ENCODE data around the gene GADL1.

GADL1 gene

DNA sequence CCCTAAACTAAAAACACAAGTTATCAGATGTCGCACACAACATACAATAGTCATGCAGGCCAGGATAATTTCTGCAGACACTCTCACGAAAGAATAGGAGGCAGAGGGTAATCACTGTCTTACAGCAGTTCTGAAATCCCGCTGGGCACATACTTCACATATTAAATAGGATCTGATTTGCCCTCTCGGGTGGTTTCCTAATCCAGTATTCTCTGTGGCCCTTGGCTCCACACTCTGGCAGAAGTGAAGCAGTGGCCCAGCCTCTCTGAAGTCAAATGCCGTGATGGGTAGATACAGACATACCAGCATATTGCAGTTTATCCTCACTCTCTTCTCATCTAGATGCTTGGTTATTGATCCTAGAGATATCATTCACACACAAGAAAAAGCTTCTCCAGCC is 19.0 kb downstream of the GADL1 start:
- no peak for DNase-seq (ENCODE audit: low read depth)

- DNase-seq (ENCODE audit: low read depth), result no peak
Observed at GRCh38 chr3:30873671-30874070, 20.8 kb downstream of the GADL1 start.

- DNase-seq (ENCODE audit: low read depth), result no peak
Observed at GRCh38 chr3:30872879-30873278, 21.6 kb downstream of the GADL1 start.

DNA sequence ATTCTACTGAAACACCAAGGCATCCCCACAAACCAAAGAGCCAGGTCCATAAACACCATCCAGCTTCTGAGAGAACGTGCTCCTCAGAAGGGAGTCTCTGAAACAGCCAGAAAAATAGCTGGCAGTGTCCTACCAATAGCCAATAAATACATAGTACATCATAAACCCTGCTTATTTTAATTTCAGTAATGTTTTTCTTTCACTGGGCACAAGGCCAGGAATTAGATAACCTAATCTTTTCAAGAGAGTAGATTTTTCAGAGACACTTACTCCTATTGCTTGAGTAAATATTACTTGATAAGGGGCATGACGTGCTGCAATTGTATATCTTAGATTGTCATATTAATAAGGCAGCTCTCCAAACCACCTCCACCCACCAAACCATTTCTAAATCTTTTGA is 22.7 kb downstream of the GADL1 start:
- no peak for DNase-seq (ENCODE audit: low read depth)

DNA sequence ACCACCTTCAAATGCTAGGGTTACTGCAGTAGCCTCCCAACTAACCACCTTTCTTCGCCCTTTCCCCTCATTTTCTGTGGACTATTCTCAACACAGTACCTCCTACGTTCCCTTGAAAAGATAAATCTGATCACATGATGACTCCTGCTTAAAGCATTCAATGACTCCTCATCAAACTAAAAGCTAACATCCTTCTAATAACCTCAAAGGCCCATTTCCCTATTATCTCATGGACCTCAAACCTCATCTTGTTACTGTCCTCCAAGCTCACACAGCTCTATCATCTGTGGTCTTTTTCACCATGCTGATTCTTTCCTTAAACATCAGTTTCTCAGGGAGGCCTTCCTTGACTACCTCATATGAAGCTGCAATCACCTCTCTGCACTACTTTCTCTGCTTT is 29.6 kb downstream of the GADL1 start:
- DNase-seq (ENCODE audit: low read depth), result no peak

DNA sequence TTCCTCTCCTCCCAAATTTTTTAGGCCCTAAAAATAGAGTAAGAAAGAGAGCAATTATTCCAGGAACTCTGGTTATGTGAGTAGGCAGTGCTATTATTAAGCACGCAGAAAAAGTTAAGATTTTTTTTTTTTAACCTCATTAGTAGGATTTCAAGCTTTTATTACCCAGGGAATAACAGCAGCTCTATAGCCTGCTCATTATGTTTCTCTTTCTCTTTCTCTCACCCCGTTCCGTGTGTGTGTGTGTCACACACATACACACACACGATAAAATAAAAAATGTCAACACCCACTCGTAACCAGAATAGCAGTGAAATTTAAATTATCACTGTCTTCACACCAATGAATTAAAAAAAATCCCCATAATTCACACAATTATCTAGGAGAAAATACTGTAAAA is 30.3 kb downstream of the GADL1 start:
- no peak for DNase-seq (ENCODE audit: low read depth)

GRCh38 chr3:30862004-30862403 is 32.5 kb downstream of the GADL1 start:
- no peak for DNase-seq (ENCODE audit: low read depth)

DNA sequence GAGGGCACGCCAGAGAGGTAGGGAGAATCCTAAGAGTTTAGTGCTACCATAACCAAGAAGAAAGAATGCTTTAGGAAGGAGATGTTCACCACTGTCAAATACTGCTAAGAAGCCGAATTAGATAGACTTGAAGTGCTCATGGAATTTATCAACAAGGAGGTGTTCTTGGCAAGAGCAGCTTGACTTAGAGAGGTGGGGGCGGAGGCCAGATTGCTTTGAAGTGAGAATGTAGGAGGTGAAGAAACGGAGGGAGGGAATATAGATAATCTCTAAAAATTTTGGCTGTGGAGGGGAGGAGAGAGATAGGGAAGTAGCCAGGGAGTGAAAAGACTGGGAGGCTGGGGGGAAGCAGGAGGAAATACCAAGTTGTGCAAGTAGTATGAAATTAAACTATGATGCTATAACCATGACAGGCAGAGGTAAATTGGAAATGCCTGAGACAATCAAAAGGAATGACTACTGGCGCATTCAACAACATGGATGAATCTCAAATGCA is 35.5 kb downstream of the GADL1 start:
- DNase-seq (ENCODE audit: low read depth), result no peak

DNA sequence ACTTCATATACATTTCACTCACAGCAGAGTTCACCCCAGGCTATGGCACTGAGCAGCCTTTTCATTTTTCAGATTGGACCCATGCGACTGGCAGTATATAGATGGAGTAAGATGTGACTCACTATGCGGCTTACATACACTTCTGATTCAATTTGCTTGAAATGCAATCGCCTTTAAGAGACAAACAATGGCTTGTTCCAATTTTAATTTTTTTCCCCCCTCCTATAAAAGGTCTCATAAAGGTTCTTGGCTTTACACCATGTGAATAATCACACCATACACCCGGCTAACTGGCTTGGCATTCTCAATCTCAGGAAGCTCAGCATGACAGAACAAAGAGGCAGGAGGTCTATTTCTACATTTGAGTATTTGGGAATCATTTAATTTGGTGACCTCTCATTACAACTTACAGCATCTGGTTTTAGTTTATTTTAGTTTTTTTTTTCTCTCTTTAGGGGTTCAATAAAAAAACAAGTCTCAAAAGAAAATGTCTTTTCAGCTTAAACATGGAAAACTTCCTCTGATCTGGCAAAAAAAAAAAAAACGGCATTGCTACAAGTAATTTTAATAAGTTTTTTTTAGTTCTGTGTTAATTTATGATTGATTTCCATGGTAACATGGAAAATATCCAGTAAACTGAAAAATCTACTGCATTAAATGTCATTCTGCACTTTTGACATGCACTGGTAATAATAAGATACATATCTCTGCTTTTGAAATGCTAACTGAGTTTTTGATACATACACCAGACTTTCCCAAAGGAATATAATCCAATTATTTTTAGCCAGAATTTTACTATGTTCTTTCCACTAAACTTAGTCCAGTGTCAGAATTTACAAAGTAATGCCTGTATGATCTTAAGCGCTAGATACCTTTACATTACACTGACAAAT is 38.8 kb downstream of the GADL1 start:
- no peak for DNase-seq (ENCODE audit: low read depth)

DNA sequence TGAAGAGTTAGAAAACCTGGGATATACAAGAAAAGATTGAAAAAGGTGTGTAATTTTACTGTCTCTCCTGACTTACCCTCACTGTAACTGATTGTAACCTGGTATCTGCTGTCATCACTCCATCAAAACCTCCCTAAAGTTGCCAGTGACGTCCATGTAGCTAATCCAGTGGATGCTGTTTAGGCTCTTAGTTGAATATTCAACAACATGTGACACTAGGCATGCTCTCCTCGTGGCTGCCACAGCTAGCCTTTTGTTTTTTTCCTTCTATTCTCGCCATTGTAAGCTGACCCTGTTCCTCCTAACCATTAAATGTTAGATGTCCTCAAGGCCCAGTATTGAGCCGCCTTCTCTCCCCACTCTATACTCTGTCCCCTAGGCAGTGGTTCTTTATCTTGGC is 41.6 kb downstream of the GADL1 start:
- DNase-seq (ENCODE audit: low read depth), result no peak

- no peak for DNase-seq (ENCODE audit: low read depth)
Observed at GRCh38 chr3:30848087-30848779, 46.2 kb downstream of the GADL1 start.

- no peak for DNase-seq (ENCODE audit: low read depth)
Observed at GRCh38 chr3:30847592-30847991, 46.9 kb downstream of the GADL1 start.

- no peak for DNase-seq (ENCODE audit: low read depth)
Observed at GRCh38 chr3:30845606-30846005, 48.9 kb downstream of the GADL1 start.

DNA sequence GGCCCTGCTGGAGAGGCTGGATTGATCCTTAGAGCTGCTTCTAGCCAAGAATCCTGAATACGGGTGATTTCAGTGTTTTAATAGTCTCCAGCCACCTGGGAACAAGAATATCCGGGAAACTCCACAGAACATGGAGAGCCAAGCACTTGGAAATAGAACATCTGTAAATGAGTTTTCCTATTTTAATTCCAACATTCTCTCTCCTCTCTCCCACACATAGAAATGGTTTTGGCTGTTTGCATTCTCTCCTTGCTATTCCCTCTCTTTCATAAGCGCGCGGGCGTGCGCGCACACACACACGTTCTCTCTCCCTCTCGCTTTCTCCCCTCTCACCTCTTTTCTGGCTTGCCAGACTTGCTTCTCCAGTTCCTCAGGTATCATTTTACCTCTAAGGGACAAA is 50.6 kb downstream of the GADL1 start:
- DNase-seq (ENCODE audit: low read depth), result no peak

DNA sequence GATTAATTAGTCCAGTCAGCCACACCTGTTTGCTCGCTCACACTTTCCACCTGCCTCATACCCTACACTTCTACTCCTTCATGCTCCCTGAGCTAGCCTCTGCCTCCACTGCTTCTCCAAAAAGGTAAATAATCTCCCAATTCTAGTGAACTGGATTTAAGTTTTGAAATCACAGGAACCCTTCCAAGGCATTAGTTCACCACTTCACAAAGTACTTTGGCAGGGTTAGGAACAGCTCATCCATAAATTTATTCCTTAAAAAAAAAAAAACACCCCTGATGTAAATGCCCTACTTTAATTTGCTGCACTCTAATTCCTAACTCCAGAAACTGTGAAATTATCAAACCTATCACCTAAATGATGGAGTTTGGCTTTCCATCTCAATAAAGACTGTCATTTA is 58.3 kb downstream of the GADL1 start:
- no peak for DNase-seq (ENCODE audit: low read depth)

DNA sequence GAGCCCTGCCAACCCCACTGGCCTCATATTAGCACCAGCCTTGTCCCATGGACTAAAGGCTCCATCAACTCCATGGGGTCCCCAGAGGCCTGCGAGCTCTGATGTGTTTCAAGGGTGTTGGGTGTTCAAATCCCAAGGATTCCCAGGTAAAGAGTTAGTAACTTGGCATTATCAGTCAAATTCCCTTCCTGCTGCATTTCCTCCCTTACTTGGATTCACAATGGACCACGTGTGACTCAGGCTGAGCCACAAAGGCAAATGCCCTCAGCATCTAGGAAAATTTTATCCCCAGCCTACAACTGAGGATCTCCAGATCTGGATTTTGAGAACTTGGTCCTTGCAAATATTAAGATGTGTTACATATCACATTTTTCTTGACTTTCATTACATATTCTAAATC is 58.8 kb downstream of the GADL1 start:
- no peak for DNase-seq (ENCODE audit: low read depth)

- DNase-seq (ENCODE audit: low read depth), result no peak
Observed at GRCh38 chr3:30832961-30833575, 61.4 kb downstream of the GADL1 start.

GRCh38 chr3:30827080-30827479 is 67.4 kb downstream of the GADL1 start:
- no peak for DNase-seq (ENCODE audit: low read depth)

DNA sequence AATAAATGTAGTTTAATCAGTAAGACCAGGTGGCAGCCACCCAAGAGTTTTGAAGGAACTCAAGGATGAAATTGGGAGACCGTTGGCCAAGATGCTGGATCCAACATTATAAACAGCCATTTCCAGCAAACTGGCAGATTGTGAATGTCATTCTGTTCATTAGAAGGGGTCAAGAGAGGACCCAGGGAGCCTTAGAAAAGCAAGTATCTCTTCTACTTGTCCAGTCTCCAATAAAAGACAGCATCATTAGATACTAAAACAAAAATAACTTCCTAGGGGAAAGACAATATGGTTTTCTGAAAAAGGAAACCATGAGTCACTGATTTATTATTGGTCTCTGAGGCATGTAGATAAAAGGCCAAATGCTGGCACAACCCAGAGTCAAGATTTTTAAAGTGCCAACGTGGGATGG is 67.9 kb downstream of the GADL1 start:
- DNase-seq (ENCODE audit: low read depth), result no peak

DNA sequence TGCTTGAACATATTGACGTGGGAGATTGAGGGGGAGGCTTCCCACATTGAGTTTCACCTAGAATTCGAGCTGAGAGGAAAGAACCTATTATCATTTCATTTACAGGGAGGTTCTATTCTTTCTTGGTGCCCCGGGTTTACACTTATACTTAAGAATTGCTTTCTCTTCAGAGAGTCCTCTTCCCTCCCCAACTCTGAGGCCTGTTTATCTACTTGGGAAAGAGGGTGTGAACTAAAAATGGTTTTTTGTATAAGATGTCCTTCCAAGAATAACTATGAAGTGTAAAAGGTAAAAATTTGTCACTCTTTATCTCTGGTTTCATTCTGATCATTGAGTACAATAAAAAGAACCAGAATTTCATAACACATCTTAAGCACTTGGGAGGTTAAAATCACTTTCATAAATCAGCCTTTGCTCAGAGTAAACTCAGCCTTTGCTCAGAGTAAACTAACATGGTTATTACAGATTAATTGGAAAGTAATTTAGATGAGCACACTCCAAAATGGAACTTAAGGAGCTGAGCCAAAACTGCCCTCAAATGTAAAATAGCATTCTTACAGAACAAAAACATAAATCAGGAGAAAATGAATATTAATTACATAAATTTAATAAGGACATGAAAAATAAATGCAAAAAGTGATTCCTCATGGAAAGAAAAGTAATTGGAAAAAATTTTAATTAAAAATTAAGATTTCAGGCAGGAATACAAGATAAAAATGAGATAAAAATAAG is 75.2 kb downstream of the GADL1 start:
- DNase-seq (ENCODE audit: low read depth), result no peak

DNA sequence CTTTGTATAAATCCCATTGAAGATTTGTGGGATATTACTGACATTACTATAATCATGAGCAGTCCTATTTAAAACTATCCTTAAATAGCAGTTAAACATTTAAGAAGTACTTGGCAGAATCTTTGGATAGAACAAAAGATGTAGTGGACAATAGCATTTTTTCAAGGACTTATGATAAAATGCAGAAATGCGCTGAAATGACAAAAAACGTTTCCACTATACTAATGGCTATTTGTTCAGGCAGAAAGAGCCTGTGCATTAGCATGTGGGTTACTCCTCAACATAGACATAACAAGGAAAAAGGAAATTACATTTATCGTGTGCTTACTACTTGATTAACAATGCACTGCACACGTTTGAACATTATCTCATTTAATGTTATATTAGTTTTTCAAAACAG is 80.7 kb downstream of the GADL1 start:
- no peak for DNase-seq (ENCODE audit: low read depth)

DNA sequence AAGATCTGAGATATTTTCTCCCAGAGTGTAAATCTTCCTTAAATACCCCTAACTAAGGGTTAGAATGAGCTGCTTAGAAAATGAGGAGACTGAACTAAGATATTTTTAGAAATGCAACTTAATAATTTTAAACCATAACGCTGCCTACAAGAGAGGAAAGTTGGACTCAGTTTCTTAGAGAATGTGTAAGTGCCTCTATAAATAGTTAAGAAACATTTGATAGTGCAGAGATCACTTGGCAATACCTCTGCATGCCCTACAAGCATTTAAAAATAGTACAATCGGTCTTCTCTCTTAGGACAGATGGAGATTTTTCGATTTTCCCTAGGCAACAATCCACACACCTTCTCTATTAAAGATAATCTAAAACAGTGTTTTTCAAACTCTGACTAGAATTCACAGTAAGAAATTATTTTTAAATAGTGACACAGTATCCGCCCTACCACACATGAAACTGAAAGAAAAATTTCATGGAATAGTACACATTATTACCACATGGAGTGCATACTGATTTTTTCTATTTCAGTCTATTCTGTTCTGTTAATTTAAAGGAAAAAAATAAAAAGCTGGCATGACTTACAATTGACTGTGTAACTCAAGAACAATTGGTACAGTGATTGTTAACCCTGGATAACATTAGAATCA is 83.2 kb downstream of the GADL1 start:
- DNase-seq (ENCODE audit: low read depth), result no peak
